ENCODE measurements around the gene TAS1R2. TPM values are rescaled to one million over a fixed set of nuclear protein-coding genes. Genes with fewer than 3 reads are reported as not detected.

The TAS1R2 gene
- total and polyA plus RNA-seq, 9 of the 15 experiments (the other 6 are each of a cell fraction or from before 2014, with no cell fraction given), result not detected

DNA sequence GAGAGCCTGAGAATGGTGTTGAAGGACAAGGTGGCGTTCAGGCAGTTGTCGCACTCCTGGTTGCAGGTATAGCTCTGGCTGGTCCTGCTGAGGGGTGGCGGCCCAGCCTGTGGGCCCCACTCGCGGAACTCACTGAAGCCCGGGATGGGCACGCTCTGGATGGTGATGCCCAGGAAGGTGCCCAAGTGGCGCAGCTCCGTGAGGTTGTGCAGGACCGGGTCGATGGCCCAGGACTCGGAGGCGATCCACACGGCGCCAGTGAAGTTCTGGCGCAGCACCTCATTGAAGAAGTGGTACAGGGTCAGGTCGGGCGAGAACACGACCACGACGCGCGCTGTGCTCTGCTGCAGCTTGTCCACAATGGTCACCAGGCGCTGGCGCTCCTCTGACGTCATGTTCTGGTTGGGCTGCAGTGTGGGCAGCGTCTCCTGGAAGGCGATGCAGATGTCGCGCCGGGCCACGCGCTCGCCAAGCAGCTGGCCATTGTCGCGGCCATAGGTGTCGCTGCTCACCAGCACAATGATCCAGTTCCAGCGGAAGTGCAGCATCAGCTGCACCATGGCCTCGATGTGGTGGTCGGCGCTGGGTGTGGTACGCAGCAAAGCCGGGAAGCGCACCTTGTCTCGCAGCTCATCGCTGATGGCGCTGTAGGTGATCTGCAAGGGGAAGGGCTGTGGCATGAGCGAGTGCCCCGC is 5.0 kb downstream of the TAS1R2 start (continued):
- TF ChIP-seq FOS (IDR thresholded peaks at IDR 0.05; ENCODE audit: extremely low read depth, insufficient read length) (no peak), POLR2G (IDR thresholded peaks at IDR 0.05; ENCODE audit: low read depth, low read length) (0 out of 2 replicates have a peak, but pooled peaks have one; percentile 30), RBFOX2 (IDR thresholded peaks at IDR 0.05; ENCODE audit: low read depth, low read length) (peak; percentile 51), IRF2 (CRISPR knock-in tag; IDR thresholded peaks at IDR 0.05) (no peak), EHMT2 (IDR thresholded peaks at IDR 0.05) (no peak), KLF1 (tag; IDR thresholded peaks at IDR 0.05) (no peak), SAP30 (IDR thresholded peaks at IDR 0.05; ENCODE audit: borderline replicate concordance, insufficient read depth, low read depth, low read length, poor library complexity, severe bottlenecking) (no peak), ESRRA (IDR thresholded peaks at IDR 0.05; ENCODE audit: borderline replicate concordance, low read depth) (no peak), NR3C1 (CRISPR knock-in tag; IDR thresholded peaks at IDR 0.05) (no peak), SREBF1 (IDR thresholded peaks at IDR 0.05; ENCODE audit: borderline replicate concordance, low read depth, low read length) (no peak), L3MBTL2 (IDR thresholded peaks at IDR 0.05) (peak; percentile 78), DACH1 (IDR thresholded peaks at IDR 0.05; ENCODE audit: partially characterized antibody) (peak; percentile 43), NELFE (IDR thresholded peaks at IDR 0.05; ENCODE audit: insufficient read depth, insufficient read length) (no peak), CBFB (CRISPR knock-in tag; IDR thresholded peaks at IDR 0.05) (no peak)
- TF ChIP-seq, protein P1, sequence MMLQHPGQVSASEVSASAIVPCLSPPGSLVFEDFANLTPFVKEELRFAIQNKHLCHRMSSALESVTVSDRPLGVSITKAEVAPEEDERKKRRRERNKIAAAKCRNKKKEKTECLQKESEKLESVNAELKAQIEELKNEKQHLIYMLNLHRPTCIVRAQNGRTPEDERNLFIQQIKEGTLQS (IDR thresholded peaks at IDR 0.05), result peak; percentile 47; the same call in 1 of the 2 replicates
- TF ChIP-seq, protein P1 (CRISPR knock-in tag; conservative IDR thresholded peaks at IDR 0.05), result no peak
- TF ChIP-seq, protein P2, sequence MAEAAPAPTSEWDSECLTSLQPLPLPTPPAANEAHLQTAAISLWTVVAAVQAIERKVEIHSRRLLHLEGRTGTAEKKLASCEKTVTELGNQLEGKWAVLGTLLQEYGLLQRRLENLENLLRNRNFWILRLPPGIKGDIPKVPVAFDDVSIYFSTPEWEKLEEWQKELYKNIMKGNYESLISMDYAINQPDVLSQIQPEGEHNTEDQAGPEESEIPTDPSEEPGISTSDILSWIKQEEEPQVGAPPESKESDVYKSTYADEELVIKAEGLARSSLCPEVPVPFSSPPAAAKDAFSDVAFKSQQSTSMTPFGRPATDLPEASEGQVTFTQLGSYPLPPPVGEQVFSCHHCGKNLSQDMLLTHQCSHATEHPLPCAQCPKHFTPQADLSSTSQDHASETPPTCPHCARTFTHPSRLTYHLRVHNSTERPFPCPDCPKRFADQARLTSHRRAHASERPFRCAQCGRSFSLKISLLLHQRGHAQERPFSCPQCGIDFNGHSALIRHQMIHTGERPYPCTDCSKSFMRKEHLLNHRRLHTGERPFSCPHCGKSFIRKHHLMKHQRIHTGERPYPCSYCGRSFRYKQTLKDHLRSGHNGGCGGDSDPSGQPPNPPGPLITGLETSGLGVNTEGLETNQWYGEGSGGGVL (CRISPR knock-in tag; IDR thresholded peaks at IDR 0.05), result no peak
- TF ChIP-seq, protein P3, sequence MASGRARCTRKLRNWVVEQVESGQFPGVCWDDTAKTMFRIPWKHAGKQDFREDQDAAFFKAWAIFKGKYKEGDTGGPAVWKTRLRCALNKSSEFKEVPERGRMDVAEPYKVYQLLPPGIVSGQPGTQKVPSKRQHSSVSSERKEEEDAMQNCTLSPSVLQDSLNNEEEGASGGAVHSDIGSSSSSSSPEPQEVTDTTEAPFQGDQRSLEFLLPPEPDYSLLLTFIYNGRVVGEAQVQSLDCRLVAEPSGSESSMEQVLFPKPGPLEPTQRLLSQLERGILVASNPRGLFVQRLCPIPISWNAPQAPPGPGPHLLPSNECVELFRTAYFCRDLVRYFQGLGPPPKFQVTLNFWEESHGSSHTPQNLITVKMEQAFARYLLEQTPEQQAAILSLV (tag; IDR thresholded peaks at IDR 0.05), result no peak
- TF ChIP-seq, protein P4, sequence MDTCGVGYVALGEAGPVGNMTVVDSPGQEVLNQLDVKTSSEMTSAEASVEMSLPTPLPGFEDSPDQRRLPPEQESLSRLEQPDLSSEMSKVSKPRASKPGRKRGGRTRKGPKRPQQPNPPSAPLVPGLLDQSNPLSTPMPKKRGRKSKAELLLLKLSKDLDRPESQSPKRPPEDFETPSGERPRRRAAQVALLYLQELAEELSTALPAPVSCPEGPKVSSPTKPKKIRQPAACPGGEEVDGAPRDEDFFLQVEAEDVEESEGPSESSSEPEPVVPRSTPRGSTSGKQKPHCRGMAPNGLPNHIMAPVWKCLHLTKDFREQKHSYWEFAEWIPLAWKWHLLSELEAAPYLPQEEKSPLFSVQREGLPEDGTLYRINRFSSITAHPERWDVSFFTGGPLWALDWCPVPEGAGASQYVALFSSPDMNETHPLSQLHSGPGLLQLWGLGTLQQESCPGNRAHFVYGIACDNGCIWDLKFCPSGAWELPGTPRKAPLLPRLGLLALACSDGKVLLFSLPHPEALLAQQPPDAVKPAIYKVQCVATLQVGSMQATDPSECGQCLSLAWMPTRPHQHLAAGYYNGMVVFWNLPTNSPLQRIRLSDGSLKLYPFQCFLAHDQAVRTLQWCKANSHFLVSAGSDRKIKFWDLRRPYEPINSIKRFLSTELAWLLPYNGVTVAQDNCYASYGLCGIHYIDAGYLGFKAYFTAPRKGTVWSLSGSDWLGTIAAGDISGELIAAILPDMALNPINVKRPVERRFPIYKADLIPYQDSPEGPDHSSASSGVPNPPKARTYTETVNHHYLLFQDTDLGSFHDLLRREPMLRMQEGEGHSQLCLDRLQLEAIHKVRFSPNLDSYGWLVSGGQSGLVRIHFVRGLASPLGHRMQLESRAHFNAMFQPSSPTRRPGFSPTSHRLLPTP (IDR thresholded peaks at IDR 0.05; ENCODE audit: borderline replicate concordance, extremely low read depth, insufficient read length), result no peak
